Mammary epithelial cell (primary cell): ENCODE results near the gene CD82.

ENCODE experiments used
- CTCF ChIP-seq, 2 donors: IDR thresholded peaks in 1 of 2; conservative IDR thresholded peaks in 1 of 2; 2 replicates each; pipeline ENCODE4 v1.5.1; 2011 to 2012; ENCODE audit warnings: inconsistent platforms in 2 of 2, low read length in 2 of 2, mild to moderate bottlenecking in 2 of 2, control low read depth in 1 of 2, low read depth in 1 of 2; ENCODE audit not compliant: insufficient read depth in 1 of 2; ENCODE audit errors: extremely low read depth in 1 of 2
- EZH2 ChIP-seq: IDR thresholded peaks from 2 replicates; pipeline ENCODE4 v1.6.1; 2012; ENCODE audit warnings: low read length, inconsistent platforms, borderline replicate concordance

- TF ChIP-seq CTCF (conservative IDR thresholded peaks at IDR 0.05 in 1 of 2, IDR thresholded peaks at IDR 0.05 in 1 of 2; ENCODE audit: extremely low read depth in 1 of 2, insufficient read depth in 1 of 2, low read depth in 1 of 2, low read length in 2 of 2) (no peak), EZH2 (no peak)
Measured at GRCh38 chr11:44540667-44541066, 24.8 kb upstream of the CD82 start.
